HG02840 (cell line): ENCODE measurements around the gene JARID2.

Experiments
- ATAC-seq: cut with Tn5 transposase; IDR thresholded peaks from one replicate; pipeline ENCODE4 v1.9.1; 2021; ENCODE audit warnings: mild to moderate bottlenecking, moderate library complexity, moderate number of reproducible peaks; ENCODE audit not compliant: unreplicated experiment, low FRiP score

Gene JARID2

DNA sequence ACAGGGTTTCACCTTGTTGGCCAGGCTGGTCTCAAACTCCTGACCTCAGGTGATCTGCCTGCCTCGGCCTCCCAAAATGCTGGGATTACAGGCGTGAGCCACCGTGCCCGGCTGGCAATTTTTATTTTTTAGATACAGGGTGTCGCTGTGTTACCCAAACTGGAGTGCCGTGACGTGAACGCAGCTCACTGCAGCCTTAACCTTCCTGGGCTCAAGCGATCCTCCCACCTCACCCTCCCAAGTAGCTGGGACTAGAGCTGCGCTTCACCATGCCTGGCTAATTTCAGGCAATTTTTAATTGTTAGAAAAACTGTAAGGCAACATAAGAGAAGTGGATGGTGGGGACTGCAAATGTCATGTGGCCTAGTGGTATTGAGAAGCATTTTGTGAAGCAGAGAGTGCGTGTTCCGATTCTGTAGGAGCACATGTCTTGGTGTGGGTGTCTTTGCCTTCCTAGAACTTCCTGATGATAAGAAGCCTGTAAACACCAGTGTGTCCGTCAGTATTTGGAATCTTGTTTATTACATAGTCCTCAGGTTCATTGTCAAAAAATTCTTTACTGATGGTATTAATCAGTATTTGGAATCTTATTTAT, 18.0 kb downstream of the JARID2 start:
- no peak for ATAC-seq

DNA sequence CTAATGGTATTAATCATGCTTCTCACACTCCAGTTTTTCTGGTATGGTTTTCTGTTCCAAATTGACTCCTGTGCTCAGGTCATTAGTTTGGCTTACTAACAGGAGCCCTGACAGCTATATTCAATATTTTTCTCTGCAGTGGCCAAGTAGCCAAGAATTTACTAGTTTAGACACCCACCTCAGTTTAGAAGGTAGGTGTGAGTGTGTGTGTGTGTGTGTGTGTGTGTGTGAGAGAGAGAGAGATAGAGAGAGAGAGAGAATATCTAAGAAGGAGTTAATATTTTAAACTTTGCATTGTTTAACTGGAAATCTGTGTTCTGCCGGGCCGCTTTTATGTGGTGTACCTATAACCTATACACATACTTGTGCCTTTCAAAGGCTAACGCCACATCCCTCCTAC, 18.5 kb downstream of the JARID2 start:
- ATAC-seq, result no peak

DNA sequence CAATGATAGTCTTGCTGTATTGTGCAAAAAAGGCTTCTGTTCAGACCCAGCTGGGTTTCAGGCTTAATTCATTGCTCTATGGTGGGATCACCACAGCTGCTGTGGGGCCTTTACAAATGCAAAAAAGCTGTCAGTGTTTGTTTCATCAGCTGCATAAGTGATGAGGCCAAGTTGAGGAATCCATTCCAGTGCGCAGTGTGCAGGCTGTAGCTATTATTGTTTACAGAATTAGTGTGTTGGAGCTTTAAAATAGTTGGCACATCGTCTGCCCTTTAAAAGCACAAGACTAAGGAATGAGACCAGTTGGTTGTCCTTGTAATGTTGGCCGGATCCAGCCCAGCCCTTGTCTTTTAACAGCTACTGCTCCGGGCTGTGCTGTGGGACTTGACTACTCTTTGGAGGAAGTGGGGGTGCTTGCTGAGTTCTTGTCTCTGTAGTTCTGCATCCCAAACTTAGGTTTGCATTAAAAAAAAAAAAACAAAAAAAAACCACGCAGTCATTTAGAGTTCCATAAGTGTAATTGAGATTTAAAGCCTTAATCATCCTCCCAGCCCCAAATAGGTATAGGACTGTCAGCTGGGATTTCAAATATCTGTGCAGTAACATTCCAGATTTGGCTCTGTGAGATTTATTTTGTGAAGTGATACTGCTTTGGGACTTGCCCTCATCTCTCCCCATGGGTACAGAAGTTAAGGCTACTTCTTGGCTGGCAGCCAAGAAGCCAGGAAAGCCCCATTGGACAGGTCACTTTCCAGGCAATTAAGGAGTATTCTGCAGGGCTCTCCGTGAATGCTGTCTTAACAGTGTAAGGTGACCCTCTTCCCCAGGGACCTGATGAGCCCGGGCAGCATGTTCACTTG, 19.3 kb downstream of the JARID2 start:
- no peak for ATAC-seq

DNA sequence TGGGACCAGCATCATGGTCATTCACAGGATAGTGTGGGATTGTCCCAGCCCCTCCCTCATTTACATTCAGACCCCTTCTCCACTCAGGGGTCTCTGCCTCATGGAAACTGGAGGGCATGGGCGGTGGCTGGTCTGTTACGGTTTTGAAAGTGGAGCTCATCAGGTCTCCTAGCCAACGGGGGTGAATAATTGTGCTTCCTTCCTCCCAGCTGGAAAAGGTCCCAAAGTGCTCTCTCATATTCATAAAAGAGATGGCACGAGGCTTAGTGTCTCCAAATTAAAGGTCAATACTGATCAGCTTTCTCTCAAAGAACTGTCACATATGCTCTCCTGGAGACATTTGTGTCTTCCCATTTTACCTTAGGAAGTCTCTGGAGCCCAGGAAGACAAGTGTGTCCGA, 19.9 kb downstream of the JARID2 start:
- no peak for ATAC-seq

DNA sequence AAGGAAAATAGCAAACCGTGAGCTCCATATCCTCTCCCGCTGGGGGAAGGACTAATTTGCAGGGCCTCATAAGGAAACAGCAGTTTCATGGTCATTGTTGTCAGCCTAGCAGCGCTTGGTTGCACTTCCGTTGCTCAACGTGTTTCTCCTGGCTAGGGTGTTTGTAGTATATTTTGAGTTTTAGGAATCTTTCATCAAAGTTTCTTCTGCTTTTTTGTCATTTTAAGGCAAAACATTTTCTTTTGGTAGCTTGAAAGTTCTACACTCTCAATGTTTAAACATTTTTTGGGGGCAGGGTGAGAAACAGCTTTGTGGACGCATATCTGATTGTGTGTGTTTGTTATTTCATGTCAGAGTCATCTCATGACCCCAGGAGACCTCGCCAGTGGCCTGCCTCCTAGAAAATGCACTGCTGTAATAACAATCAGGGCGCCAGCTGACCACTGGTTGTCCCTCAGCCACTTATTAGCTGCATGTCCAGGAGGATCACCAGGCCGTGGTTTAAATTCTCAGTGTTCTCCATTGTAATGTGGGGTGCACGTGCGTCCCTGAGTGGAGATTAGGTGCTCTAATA, 20.6 kb downstream of the JARID2 start:
- no peak for ATAC-seq

DNA sequence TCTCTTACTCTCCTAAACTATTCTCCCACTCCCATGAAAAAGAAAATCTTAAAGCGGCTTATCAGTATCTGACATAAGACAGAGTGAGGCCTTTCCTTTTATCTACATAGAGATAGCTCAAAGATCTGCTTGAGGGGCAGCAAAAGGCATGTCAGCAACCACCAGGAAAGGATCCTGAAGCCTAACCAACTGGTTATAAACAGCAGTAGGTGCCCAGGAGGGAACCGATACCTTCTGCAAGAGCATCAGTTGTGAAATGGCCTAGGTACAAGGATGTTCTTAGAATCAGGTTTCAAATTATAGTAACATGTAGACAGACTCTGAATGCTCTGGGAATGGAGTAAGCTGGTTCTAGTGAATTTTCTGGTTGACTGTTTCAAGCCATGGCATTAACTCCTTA, 21.4 kb downstream of the JARID2 start:
- ATAC-seq, result no peak

DNA sequence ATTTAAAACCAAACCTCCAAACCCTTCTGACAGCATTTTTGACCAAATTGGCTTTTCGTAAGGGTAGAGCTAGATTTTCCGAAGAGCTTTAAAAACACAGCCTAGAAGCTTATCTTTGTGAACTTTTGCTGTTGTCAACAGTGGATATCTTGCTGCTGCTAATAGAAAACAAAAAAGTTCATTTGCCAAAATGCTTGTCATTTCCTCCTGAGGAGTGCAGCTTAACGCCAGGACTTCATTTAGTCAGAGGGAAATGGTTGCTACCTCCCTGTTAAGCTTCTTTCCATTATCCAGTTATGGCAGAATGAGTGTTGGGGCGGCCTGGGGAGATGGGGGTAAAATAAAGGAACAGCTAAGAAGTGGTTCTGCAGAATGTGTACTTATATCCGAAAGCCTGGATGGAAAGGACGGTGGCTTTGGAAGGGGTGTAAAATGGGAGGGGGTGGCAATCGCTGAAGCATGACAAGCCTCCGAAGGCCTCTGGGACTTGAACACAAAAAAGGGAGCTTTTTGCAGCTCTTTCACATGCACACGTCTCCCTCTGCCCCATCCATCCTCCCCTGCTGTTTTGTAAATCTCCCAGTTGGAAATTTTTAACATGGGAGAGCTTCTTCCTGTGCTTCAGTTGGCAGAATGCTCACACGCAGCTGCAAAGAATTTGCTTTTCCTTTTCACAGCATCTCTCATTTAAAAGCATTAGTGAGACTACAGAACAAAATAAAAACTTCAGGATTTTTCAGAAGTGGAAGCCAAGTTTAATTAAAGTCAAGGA, 22.5 kb downstream of the JARID2 start:
- no peak for ATAC-seq

DNA sequence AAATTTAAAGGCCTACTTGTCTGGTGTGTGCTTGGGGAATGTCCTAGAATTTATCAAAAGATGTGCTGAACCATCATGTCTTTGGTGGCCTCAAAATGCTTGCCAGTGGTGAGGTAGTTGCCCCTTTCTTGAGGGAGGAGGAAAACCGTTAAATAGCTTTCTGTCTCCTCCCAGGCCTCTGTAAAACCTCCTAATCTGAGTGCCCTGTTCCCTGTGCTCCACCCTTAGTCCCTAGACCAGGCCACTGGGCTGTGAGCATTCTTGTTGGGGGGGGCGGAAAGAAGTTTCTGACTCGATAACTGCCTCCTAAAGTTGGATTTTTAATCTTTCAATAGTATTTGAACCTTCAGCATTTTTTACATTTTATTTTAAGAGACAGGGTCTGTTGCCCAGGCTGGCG, 23.1 kb downstream of the JARID2 start:
- no peak for ATAC-seq

DNA sequence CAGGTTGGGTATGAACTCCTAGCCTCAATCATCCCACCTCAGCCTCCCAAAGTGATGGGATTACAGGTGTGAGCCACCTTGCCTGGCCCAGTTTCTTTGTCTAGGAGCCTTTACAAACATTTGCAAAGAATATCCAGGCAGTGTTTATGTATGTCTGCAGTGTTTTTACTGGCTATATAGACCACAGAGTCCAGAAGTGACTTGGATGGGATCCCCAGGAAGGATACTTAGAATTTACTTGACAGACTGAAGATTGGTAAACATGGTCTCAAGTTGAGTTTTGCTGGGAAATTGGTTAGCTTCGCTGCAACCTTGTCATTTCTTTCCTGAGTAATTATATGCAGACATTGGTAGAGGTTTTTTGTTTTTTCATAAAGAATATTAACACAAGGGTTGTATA, 23.8 kb downstream of the JARID2 start:
- ATAC-seq, result no peak

DNA sequence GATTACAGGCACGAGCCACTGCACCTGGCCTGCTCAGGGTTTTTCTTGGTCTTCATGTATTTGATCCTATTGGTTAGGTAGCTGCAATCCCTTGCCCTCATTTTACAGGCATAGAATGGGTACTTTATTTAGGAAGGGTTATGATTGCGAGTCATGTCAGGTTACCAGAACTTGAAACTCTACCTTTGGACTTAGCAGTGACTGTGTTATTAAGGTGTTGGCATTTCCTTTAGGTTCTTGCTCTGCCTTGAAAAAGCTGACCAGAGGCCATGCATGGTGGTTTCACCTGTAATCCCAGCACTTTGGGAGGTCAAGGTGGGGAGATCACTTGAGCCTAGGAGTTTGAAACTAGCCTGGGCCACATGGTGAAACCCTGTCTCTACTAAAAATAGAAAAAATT, 24.5 kb downstream of the JARID2 start:
- ATAC-seq, result no peak

DNA sequence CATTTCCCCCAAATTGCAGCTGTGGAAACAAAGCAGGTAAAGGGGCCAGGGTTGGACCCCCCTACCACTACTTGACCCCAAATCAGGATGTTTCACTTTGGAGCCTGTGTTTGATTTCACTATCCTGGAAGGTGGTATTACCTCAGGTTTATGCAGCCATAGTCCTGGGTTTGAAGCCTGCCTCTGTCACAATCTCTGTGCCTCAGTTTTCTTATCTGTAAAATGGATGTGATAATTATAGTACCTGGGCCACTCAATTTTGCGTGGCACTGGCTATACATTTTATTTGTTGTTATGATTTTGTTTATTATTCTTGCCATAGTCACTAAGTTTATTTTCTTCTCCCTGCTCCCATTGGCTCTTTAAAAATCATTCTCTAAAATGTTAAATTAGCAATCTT, 26.7 kb downstream of the JARID2 start:
- ATAC-seq, result no peak

DNA sequence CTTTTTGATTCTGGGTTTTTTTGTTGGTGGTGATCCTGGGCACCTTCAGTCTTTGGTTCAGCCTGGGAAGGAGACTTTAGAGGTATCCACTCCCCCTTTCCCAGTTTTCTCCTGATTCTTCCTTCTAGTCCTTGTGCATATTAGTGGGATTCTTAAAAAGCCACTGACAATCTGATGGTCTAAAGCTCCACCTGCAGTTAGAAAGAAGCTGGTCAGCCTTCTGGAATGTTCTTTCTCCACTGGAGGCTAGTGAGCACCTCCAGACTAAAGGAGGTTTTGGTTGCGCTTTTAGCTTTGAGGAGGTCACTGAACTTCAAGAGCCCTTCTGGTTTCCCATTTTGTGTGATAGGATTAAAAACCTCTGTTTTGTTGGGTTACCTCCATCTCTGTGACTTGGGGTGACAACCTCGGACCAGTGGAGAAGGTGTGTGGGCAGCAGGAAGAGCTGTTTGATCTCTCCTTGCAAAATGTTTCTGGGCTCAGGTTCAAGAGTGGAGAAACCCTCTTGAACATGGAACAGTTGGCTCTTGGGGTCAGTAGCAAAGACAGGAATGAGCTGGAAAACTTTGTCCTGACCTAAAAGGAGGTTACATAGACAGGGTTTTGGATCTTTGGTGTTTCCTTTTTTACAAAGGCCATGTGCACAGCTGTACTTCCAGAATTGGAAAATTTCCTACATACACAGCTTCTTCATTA, 29.0 kb downstream of the JARID2 start:
- ATAC-seq, result no peak

DNA sequence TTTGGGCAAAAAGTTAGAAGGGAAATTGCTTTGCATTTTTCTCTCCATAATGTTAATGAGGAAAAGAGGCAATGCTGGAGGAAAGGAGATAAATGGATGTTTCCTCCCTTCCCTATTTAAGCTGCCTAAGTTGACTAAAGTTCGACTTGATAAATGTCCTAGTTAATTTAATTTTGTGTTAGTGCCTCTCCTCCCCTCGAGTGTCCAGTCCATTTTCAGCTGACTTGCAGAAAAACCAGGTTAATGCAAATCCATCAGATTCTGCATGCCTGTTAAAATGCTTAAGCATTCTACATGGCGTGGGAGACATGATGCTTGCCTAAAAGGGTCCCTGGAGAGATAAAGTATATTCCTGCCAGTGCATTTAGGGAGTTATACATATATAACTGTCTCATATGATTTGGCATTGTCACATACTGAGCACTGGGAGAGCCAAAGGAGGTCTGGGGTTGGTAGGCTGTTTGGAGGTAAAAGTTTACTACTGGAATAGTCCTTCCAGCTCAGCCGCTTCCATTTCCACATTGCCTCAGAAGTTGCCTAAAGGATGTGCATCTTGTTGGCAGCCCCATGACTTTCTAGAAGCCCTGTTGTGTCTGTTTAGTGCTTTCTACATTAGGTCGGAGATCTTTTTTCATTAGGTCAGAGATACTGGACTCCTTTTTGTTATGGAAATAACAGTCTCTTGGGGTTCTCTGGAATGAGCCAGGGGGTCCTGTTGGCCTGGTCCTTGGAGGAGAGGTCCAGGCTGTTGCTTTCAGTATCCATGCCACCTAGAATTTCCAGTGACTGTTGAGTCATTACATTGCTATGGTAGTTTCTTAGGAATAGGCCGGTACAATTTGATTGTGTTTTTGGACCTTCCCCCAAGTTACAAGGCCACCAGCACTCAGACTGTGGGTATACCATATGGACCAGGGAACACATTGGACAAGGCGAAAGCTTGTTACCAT, 30.4 kb downstream of the JARID2 start:
- ATAC-seq, result no peak

DNA sequence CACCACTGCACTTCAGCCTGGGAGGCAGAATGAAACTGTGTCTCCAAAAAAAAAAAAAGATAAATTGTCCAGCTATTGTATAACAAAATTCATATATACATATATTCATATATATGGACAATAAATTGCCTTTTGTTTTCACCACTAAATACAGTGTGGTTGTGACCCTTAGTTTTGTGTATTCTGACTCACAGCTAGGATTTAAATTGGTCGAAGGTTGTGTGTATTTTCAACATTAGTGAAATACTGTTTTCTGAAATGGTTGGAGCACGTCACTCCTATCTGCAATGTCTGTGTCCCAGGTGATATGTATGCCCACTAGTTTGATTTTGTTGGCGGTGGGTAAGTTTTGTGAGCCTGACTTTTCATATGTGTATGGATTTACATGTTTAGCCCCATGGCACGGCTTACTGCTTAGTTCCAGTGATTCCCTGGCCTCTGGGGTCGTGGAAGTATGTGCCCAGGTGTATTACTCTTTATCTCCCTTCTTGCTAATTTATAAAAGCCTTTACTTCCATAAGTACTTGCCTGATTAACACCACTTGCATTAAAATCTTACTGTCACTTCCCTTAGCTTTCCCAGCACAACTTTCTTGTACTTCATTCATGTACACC, 33.3 kb downstream of the JARID2 start:
- no peak for ATAC-seq

DNA sequence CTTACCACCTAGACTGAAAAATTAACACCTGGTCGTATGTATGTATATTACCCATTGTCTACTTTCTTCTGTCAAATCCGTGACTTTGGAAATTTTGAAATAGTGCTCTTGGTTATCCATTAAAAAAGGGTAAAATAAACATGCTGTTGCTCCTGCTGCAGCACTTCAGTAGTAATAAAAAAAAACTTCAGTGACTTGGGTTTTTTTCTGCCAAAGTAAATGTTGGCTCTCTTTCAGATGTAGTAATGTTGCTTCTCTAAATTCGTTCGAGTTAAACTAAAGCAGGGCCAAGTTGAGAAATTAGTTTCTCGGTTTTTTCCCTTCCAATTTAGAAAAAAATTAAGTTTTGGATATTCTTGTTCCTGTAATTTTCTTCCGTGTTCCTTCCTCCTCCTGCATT, 34.2 kb downstream of the JARID2 start:
- ATAC-seq, result no peak

DNA sequence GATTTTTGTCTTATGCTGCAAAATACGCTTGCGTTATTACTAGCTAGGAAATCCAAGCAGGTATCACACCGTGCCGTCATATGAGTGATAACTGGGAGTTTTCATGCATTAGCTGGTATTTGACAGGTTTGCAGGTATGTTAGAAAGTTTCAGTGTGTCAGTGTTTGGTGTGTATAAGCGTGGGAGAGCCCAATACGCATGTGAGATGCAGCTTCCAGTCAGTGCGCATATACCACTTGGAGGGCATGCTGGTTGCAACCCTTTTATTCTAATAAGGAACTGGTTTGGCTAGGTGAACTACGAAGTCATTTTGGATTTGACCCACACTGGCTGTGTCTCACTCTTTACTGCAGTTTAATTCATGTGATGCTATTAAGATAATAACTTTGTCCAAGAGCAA, 35.1 kb downstream of the JARID2 start:
- ATAC-seq, result no peak

DNA sequence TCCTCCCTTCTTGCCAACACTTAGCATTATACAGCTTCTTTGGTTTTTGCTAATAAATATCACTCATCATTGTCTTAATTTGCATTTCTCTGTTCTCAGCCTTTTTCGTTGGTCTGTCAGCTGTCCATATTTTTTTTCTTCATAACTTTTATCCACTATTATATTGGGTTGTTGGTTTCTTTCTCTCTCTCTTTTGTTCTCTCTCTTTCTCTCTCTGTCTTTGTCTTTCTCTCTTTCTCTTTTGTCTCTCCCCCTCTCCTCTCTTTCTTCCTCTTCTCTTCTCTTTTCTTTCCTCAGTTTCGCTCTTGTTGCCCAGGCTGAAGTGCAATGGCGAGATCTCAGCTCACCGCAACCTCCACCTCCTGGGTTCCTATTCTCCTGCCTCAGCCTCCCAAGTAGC, 36.5 kb downstream of the JARID2 start:
- no peak for ATAC-seq

DNA sequence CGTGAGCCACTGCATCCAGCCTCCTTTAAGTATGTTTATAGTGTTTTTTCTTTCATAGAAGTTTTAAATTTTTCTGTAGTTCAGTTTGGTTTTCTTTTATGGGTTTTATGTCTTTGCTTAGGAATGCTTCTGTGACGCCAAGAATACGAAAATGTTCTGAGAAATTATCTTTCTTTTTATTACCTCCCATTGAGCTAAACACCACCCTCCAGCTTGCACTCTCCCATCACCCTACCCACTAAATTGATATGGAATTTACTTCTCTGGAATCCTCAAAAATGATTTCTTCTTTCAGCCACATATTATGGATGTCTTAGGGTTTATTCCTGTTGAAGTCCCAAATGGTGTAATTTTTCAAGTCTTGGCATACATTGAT, 38.1 kb downstream of the JARID2 start:
- no peak for ATAC-seq

DNA sequence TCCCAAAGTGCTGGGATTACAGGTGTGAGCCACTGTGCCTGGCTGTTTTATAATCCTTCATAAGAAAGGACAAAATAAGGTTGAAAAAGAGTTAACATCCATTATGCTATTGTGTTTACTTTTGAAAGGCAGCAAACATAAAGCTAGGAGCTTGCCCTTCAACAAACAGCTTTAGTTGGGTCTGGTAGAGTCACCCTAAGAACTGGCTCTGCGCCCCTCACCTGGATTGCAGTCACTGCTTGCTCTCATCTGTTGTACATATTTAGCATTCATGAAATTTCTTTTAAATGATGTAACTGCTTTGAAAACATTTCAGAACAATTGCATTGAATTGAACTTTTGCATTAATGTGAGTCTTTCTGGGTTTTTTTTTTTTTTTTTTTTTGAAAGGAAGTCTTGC, 38.9 kb downstream of the JARID2 start:
- no peak for ATAC-seq
